Peyer's patch (tissue), 4 donors: Measurements from ENCODE around the gene EBLN2. TPM values are rescaled to one million over a fixed set of nuclear protein-coding genes. Genes with fewer than 3 reads are reported as not detected.

Experiments
- DNase-seq, 3 donors: peaks; one replicate each; pipeline ENCODE4 v3.0.0-alpha.2; 2017 to 2019
- H3K27ac ChIP-seq, 4 donors: fragments of 200-600 bp; sonication (generic); one replicate each; pipeline ENCODE4 v1.5.1; 2016 to 2019
- H3K27me3 ChIP-seq, 2 donors: fragments of 200-600 bp; sonication (generic); one replicate each; pipeline ENCODE4 v1.5.1; 2019
- H3K36me3 ChIP-seq, 3 donors: fragments of 200-600 bp; sonication (generic); one replicate each; pipeline ENCODE4 v1.5.1; 2016 to 2019
- H3K4me1 ChIP-seq, 4 donors: fragments of 200-600 bp; sonication (generic); one replicate each; pipeline ENCODE4 v1.5.1; 2016 to 2019
- H3K4me3 ChIP-seq, 4 donors: fragments of 200-600 bp; sonication (generic); 1 replicate in 3 of 4; 2 replicates in 1 of 4; pipeline ENCODE4 v1.5.1; 2016 to 2019; ENCODE audit warnings: mild to moderate bottlenecking in 1 of 4
- H3K9me3 ChIP-seq, 4 donors: fragments of 200-600 bp; sonication (generic); one replicate each; pipeline ENCODE4 v1.5.1; 2016 to 2019; ENCODE audit warnings: mild to moderate bottlenecking in 1 of 4
- CTCF ChIP-seq, 6 experiments: fragments of 450-650 bp in 4 of 6; fragments of 200-600 bp in 2 of 6; sonication (generic) in 1 of 6; IDR thresholded peaks; one replicate each; pipeline ENCODE4 v1.5.1; 2017 to 2019; ENCODE audit warnings: antibody characterized with exemption in 6 of 6, mild to moderate bottlenecking in 3 of 6, moderate library complexity in 1 of 6
- POLR2A ChIP-seq, 2 donors: fragments of 450-650 bp; IDR thresholded peaks; one replicate each; pipeline ENCODE4 v1.5.1; 2017; ENCODE audit warnings: antibody characterized with exemption in 2 of 2, mild to moderate bottlenecking in 2 of 2, moderate library complexity in 2 of 2
- total RNA-seq, 4 donors: library from RNA; depleted of rRNA; stranded (reverse); fragments of >200 nt; gene quantifications; one replicate each; pipeline ENCODE4 v1.1.0, GENCODE V29; 2016

The EBLN2 gene
- total RNA-seq, 4 donors from 2014 or later, result 8.2 to 14.9 (median 11.9) TPM

- Histone ChIP-seq H3K27ac (no peak overlapping the region), H3K4me1 (no peaks in the 10 kb centered on the region), H3K9me3 (no peaks in the 10 kb centered on the region), H3K4me3 (no peak overlapping the region), H3K27me3 (no peaks in the 10 kb centered on the region), H3K36me3 (no peaks in the 10 kb centered on the region)
- DNase-seq, result no peak
- TF ChIP-seq POLR2A (IDR thresholded peaks at IDR 0.05), result no peak
- no peak for TF ChIP-seq CTCF (IDR thresholded peaks at IDR 0.05)
Measured at GRCh38 chr3:73080216-73080966, 18.9 kb downstream of the EBLN2 start.

GRCh38 chr3:73081140-73081539 lies 19.7 kb downstream of the EBLN2 start:
- H3K4me3 ChIP-seq, result no peak overlapping the region
- TF ChIP-seq CTCF (IDR thresholded peaks at IDR 0.05), result no peak
- TF ChIP-seq POLR2A (IDR thresholded peaks at IDR 0.05), result no peak
- no peaks in the 10 kb centered on the region for H3K9me3 ChIP-seq
- no peaks in the 10 kb centered on the region for H3K4me1 ChIP-seq
- no peaks in the 10 kb centered on the region for H3K27me3 ChIP-seq
- H3K27ac ChIP-seq, result no peak overlapping the region
- no peak for DNase-seq
- H3K36me3 ChIP-seq, result no peaks in the 10 kb centered on the region

DNA sequence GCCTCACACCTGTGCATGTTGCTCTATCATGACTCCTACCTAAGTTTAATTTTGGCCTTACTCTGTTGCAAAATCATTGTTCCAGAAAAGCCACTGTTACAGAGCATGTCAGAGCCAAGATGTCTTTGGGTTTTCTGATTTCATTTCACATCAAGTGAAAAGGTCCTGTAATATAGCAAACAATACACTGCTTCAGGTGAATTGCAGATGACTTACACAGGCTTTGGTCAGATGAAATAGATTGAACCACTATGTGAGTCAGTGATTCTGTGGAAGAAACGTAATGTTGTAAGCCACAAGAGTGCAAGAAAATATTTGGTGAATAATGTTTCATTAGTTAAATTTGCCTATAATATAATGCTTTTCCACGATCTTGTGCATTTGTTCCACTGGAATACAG lies 22.7 kb downstream of the EBLN2 start:
- H3K27ac ChIP-seq, result no peak overlapping the region
- H3K9me3 ChIP-seq, result no peaks in the 10 kb centered on the region
- no peak for TF ChIP-seq CTCF (IDR thresholded peaks at IDR 0.05)
- TF ChIP-seq POLR2A (IDR thresholded peaks at IDR 0.05), result no peak
- H3K4me3 ChIP-seq, result no peak overlapping the region
- DNase-seq, result no peak
- H3K27me3 ChIP-seq, result no peaks in the 10 kb centered on the region
- no peaks in the 10 kb centered on the region for H3K4me1 ChIP-seq
- no peaks in the 10 kb centered on the region for H3K36me3 ChIP-seq

DNA sequence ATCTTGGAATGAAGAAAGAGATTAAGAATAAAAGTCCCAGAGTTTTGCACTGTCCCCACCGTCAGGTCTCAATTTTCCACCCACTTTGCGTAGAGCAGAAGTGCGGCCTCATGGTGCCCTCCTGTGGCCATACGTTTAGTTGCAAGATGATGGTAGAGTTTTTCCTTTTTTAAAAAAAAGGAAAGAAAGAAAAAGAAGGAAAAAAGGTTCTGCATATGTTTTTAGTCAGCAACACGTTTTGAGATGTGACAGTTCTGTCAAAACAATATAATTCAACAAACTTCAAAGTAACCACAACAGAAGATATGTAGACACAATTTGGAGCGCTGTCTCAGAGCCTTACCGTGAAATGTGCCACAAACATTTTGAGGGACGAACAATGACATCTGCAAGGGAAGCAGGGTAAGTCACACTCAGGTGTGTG lies 24.6 kb downstream of the EBLN2 start:
- Histone ChIP-seq H3K27ac (no peak overlapping the region), H3K4me1 (no peaks in the 10 kb centered on the region), H3K9me3 (no peaks in the 10 kb centered on the region)

GRCh38 chr3:73094129-73094528 lies 32.7 kb downstream of the EBLN2 start:
- no peak for DNase-seq
- TF ChIP-seq CTCF (IDR thresholded peaks at IDR 0.05) (no peak), POLR2A (IDR thresholded peaks at IDR 0.05) (no peak)
- no peaks in the 10 kb centered on the region for H3K9me3 ChIP-seq
- no peak overlapping the region for H3K27ac ChIP-seq
- no peaks in the 10 kb centered on the region for H3K36me3 ChIP-seq
- no peak overlapping the region for H3K4me3 ChIP-seq
- no peaks in the 10 kb centered on the region for H3K27me3 ChIP-seq
- H3K4me1 ChIP-seq, result no peaks in the 10 kb centered on the region

More for the DNA sequence above, 24.6 kb downstream of the EBLN2 start:
- DNase-seq, result peak in 2 of 3 donors; percentile 19 to 68
- Histone ChIP-seq H3K36me3 (no peaks in the 10 kb centered on the region), H3K4me3 (no peak overlapping the region), H3K27me3 (no peaks in the 10 kb centered on the region)
- TF ChIP-seq CTCF (IDR thresholded peaks at IDR 0.05), result peak in 5 of 6 experiments; percentile 40 to 85 (median 80)
- TF ChIP-seq POLR2A (IDR thresholded peaks at IDR 0.05), result no peak
